GM13976 (cell line): ENCODE measurements around the gene MYRIP.
"Not testable (repeated sequence)": the region's sequence is repeated elsewhere in the genome, so short reads cannot be mapped to it uniquely, and the experiment has no call there.

Source experiments
- DNase-seq: peaks from one replicate; pipeline ENCODE4 v3.0.0; 2012; ENCODE audit warnings: low spot score
- in situ Hi-C: fragments of 300-500 bp; cut with MboI; formaldehyde crosslinking; loops from one replicate; pipeline ENCODE4 v1.12.0; 2022; ENCODE audit warnings: low sequenced_read_pairs, mixed read lengths, inconsistent platforms; ENCODE audit not compliant: unreplicated experiment
- TF ChIP-seq, protein P1 (sequence below): IDR thresholded peaks from 2 replicates; pipeline ENCODE4 v1.5.1; 2012; ENCODE audit warnings: borderline replicate concordance, mild to moderate bottlenecking; ENCODE audit not compliant: insufficient read depth; ENCODE audit errors: extremely low read depth, missing control alignments, control extremely low read depth

MYRIP gene

GRCh38 chr3:40073310-40074007, 264.1 kb downstream of the MYRIP start:
- no peak for DNase-seq
- TF ChIP-seq, protein P1, sequence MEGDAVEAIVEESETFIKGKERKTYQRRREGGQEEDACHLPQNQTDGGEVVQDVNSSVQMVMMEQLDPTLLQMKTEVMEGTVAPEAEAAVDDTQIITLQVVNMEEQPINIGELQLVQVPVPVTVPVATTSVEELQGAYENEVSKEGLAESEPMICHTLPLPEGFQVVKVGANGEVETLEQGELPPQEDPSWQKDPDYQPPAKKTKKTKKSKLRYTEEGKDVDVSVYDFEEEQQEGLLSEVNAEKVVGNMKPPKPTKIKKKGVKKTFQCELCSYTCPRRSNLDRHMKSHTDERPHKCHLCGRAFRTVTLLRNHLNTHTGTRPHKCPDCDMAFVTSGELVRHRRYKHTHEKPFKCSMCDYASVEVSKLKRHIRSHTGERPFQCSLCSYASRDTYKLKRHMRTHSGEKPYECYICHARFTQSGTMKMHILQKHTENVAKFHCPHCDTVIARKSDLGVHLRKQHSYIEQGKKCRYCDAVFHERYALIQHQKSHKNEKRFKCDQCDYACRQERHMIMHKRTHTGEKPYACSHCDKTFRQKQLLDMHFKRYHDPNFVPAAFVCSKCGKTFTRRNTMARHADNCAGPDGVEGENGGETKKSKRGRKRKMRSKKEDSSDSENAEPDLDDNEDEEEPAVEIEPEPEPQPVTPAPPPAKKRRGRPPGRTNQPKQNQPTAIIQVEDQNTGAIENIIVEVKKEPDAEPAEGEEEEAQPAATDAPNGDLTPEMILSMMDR, result no peak
- in situ Hi-C loops, result no loop called here

- DNase-seq, in situ Hi-C loops: not testable (repeated sequence)
Observed at GRCh38 chr3:40077139-40077538, 267.7 kb downstream of the MYRIP start.

DNA sequence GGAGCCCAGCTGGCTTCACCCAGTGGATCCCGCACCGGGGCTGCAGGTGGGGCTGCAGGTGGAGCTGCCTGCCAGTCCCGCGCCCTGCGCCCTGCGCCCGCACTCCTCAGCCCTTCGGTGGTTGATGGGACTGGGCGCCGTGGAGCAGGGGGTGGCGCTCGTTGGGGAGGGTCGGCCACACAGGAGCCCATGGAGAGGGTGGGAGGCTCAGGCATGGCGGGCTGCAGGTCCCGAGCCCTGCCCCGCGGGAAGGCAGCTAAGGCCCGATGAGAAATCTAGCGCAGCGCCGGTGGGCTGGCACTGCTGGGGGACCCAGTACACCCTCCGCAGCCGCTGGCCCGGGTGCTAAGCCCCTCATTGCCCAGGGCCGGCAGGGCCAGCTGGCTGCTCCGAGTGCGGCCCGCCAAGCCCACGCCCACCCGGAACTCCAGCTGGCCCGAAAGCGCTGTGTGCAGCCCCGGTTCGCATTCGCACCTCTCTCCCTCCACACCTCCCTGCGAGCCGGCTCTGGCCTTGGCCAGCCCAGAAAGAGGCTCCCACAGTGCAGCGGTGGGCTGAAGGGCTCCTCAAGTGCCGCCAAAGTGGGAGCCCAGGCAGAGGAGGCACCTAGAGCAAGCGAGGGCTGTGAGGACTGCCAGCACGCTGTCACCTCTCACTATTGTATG, 268.6 kb downstream of the MYRIP start:
- DNase-seq, in situ Hi-C loops: not testable (repeated sequence)

DNA sequence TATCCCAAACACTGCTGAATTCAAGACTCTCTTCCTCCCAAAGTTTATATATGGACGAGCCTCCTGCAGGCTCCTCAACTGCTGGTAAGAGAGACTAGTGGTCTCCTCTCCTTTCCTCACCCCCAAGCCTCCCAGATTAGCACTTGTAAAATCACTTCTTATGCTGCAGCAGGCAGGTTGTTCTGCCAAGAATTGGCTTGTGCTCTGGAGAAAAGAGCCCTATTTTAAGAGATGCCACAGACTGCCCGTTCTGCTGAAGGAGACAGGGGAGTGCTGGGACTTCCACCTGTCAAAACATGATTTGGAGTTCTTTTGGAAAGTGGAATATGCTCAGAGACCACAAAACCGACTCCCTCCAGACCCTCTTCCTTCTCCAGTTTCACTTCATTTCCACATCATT, 269.2 kb downstream of the MYRIP start:
- in situ Hi-C loops, result no loop called here
- TF ChIP-seq, protein P1, result no peak
- DNase-seq, result no peak

DNA sequence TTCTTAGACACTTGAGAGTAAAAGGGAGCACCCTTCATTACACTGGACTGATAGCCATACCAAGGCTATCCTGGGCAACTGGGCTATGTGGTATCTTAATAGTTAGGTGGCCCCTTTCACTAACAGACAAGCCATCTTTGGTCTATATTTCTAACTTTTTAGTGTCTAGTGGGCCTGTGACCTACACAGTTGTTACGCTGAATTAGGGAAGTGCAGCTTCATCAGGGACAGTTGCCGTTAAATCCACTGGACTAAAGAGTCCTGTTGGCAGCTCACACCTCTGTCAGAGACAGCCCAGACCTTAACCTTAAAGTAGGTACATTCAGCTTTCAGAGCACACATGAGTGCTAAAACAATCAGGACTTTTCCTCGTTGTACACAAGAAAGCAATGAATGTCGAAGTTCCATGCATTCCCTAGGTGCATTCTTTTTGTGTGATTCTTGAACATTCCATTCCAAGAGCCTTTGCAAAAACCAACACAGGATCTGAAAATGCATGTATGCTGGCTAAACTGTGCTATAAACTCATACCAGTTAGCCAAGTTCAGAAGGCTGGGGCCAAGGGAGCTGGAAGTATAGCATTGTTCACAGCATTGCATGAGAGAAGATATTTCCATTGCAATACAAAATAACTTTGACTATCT, 269.9 kb downstream of the MYRIP start:
- no peak for DNase-seq
- TF ChIP-seq, protein P1, result no peak
- in situ Hi-C loops, result no loop called here

DNA sequence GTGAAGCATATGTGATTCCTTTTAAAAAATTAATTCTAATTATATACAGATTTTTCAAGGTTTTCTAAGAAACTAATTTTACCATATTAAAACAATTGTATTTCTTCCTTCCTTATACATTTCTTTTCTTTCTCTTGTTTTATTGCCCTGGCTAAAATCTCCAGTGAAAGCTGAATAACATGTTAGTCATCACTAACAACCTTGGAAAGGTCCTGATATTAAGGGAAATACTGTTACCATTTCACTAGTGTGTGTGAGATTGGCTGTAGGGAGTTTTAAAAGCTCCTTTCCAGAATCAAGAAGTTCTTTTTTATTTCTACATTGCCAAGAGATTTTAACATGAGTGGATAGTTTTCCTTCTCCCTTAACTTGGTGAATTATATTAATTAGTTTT, 270.4 kb downstream of the MYRIP start:
- DNase-seq, result no peak
- TF ChIP-seq, protein P1, result no peak
- in situ Hi-C loops, result no loop called here

DNA sequence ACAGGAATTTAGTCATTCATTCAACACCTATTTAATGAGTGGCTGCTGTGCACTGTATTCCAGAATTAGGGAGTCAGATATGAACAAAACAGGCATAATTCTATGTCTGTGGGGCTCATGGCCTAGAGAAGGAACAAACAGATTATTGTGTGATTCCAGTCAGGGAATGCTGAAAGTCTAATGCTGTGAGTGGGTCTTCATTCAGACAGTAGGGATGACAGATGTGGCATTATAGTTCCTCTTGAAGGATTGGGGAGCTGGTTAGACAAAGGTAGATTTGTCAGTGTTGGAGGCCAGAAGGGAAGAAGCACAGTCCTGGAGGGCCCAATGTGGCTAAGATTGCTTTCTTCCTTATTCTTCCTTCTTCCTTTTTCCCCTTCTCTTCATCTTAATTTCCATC, 273.7 kb downstream of the MYRIP start:
- in situ Hi-C loops, result no loop called here
- TF ChIP-seq, protein P1, result no peak
- DNase-seq, result no peak

- DNase-seq, in situ Hi-C loops: not testable (repeated sequence)
Observed at GRCh38 chr3:40084424-40084823, 275.0 kb downstream of the MYRIP start.
